B cell (primary cell): ENCODE measurements around the gene CALCOCO1.

Source experiments
- EZH2 ChIP-seq: IDR thresholded peaks from 2 replicates; pipeline ENCODE4 v1.6.1; 2012; ENCODE audit warnings: borderline replicate concordance, low read depth, mild to moderate bottlenecking, moderate library complexity, low read length; ENCODE audit not compliant: insufficient read depth, poor library complexity, severe bottlenecking
- TF ChIP-seq, protein P1 (sequence below): fragments of 200-600 bp; IDR thresholded peaks from one replicate; pipeline ENCODE4 v1.8.0; 2022; ENCODE audit warnings: antibody characterized with exemption, mild to moderate bottlenecking

DNA sequence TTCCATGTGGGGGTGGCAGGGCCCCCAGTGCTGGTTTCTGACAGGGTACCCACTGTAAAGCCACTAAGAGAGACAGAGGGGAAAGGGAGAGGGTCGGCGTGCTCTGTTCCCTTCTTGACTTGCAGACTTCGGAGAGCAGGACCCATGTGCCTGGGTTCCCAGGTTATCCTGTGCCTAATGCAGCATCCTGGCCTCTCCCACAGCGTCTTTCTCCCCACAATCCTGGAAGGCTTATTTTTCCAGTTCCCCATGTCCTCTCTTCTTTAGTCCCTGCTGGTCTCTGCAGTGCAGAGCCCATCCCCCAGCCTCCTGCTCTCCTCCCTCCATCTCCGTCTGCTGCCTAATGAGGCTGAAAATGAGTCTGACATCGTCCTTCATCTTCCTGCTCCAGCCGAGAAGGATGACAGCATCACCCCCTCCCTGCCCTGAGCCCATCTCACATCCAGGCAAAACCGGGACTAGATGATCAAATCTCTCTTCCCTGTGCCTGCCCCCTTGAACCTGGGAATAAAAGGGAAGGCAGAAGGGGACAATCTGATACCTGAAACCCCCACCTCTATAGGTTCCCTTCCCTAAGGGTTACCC lies 15.1 kb downstream of the CALCOCO1 start:
- TF ChIP-seq EZH2 = no peak
- TF ChIP-seq, protein P1, sequence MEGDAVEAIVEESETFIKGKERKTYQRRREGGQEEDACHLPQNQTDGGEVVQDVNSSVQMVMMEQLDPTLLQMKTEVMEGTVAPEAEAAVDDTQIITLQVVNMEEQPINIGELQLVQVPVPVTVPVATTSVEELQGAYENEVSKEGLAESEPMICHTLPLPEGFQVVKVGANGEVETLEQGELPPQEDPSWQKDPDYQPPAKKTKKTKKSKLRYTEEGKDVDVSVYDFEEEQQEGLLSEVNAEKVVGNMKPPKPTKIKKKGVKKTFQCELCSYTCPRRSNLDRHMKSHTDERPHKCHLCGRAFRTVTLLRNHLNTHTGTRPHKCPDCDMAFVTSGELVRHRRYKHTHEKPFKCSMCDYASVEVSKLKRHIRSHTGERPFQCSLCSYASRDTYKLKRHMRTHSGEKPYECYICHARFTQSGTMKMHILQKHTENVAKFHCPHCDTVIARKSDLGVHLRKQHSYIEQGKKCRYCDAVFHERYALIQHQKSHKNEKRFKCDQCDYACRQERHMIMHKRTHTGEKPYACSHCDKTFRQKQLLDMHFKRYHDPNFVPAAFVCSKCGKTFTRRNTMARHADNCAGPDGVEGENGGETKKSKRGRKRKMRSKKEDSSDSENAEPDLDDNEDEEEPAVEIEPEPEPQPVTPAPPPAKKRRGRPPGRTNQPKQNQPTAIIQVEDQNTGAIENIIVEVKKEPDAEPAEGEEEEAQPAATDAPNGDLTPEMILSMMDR = no peak
